ENCODE results near the gene PSMD4. TPM values are rescaled to one million over a fixed set of nuclear protein-coding genes. Genes with fewer than 3 reads are reported as not detected.

The PSMD4 gene
- total RNA-seq, 4 donors from 2014 or later, result 112 to 153 (median 120) TPM

DNA sequence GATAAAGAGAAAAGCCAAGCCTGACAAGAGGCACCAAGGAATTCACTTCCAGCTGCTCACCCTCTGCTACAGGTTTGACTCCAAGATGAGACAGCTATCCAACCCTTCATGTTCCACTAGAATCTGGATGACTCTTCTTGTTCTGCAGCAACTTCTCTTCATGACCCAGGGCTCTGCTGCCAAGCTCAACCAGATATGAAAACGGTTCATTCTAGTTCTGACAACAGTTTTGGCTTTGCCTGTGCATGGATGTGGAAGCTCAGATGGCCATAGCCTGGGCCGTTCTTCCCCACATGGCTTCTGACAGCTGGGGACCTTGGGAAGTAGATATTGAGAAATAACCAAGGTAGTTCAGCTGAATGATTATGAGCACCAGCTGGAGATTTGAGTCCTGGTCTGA, 59.0 kb downstream of the PSMD4 start:
- no peak for DNase-seq (ENCODE audit: low spot score in 2 of 2)
- WGBS, 2 donors, result 18 to 35% methylated on average over 2 of the region's 2 CpGs
- Histone ChIP-seq H3K27ac (peak overlapping the region; percentile 58 to 95 (median 84)), H3K36me3 (peaks cover 0 to 41% (median 12%) of the 10 kb centered on the region in 3 donors), H3K4me3 (no peak overlapping the region), H3K4me1 (peaks cover 13 to 79% (median 63%) of the 10 kb centered on the region in 4 donors), H3K27me3 (no peaks in the 10 kb centered on the region), H3K9me3 (no peaks in the 10 kb centered on the region)
- TF ChIP-seq POLR2A (IDR thresholded peaks at IDR 0.05) (no peak), EP300 (IDR thresholded peaks at IDR 0.05) (no peak)
- TF ChIP-seq, protein P1, sequence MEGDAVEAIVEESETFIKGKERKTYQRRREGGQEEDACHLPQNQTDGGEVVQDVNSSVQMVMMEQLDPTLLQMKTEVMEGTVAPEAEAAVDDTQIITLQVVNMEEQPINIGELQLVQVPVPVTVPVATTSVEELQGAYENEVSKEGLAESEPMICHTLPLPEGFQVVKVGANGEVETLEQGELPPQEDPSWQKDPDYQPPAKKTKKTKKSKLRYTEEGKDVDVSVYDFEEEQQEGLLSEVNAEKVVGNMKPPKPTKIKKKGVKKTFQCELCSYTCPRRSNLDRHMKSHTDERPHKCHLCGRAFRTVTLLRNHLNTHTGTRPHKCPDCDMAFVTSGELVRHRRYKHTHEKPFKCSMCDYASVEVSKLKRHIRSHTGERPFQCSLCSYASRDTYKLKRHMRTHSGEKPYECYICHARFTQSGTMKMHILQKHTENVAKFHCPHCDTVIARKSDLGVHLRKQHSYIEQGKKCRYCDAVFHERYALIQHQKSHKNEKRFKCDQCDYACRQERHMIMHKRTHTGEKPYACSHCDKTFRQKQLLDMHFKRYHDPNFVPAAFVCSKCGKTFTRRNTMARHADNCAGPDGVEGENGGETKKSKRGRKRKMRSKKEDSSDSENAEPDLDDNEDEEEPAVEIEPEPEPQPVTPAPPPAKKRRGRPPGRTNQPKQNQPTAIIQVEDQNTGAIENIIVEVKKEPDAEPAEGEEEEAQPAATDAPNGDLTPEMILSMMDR (IDR thresholded peaks at IDR 0.05), result no peak

DNA sequence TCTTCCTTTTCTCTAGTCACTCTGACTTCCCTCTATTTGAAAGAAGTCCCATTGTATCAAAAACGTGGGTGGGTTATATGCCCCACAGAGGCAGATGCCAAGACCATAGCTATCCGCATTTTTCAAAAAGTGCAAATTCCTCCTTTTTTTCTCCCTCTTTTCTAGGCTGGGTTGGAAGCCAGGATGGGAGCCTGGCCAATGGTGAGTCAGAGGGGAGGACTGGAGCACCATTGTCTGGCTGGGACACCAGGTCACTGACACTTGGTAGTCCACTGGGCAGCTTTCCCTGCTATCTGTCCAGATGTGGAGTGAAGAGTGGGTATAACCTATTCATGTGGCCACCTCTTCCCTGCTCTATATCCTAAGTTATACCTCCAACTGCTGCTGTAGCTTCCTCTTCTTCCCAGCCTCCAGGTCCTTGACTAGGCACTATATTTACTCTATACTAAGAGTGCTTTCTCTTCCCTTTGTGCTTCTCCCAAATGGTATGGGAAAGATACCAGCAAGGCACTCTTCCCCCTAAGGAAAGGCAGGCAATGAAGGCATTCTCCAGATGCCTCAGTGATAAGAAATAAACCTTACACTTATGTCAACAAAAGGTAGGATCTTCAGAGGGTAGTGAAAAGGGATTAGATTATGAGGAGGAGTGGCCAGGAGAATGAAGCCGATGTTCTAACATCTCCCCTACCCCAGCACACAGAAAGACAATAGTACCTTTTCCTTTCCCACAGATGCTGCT, 59.8 kb downstream of the PSMD4 start:
- no peak overlapping the region for H3K4me3 ChIP-seq
- H3K4me1 ChIP-seq, result peaks cover 13 to 79% (median 62%) of the 10 kb centered on the region in 4 donors
- no peaks in the 10 kb centered on the region for H3K9me3 ChIP-seq
- WGBS, 2 donors, result 29 to 39% methylated on average over 3 of the region's 3 CpGs
- DNase-seq (ENCODE audit: low spot score in 2 of 2), result peak; percentile 87 to 93
- TF ChIP-seq POLR2A (IDR thresholded peaks at IDR 0.05) (no peak), EP300 (IDR thresholded peaks at IDR 0.05) (peak; percentile 51 to 80)
- TF ChIP-seq, protein P1 (IDR thresholded peaks at IDR 0.05), result no peak
- H3K36me3 ChIP-seq, result peaks cover 0 to 39% (median 12%) of the 10 kb centered on the region in 3 donors
- H3K27ac ChIP-seq, result peak overlapping the region; percentile 58 to 95 (median 84)
- H3K27me3 ChIP-seq, result no peaks in the 10 kb centered on the region

DNA sequence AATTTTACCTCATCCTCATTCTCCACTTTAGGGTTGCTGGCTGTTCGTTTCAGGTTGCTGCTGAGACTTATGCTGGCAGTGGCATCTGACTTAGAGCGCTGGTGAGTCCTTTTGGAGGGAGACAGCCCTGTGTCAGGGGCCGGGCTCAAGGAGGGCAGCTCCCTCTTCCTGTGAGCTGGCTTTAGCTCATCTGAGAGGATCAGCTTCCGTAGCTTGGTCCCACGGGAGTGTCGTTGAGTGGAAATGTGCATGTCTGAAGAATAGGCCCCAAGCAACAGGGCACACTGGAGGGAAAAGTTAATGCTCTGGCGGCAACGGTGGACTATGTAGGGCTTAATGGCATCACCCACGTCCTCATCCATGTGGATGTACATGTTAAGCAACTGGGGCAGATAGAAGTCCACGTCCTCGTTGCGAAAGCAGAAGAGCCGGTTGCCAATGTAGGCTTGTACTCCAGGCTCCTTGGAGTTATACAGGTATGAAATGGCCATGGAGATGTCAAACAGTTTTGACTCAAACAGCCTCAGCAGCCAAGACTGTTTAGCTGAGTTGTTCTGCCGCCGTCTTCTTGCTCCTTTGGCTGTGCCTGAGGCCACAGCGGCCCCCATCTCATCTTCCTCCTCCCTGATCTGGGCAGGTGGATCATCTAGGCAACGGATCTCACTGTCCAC, 61.2 kb downstream of the PSMD4 start:
- Histone ChIP-seq H3K4me3 (no peak overlapping the region), H3K27me3 (no peaks in the 10 kb centered on the region), H3K36me3 (peaks cover 0 to 53% (median 12%) of the 10 kb centered on the region in 3 donors), H3K9me3 (no peaks in the 10 kb centered on the region), H3K27ac (peak overlapping the region in 3 of 4 donors; percentile 47 to 95 (median 90)), H3K4me1 (peaks cover 13 to 78% (median 48%) of the 10 kb centered on the region in 4 donors)
- TF ChIP-seq, protein P1 (IDR thresholded peaks at IDR 0.05), result no peak
- TF ChIP-seq POLR2A (IDR thresholded peaks at IDR 0.05) (no peak), EP300 (IDR thresholded peaks at IDR 0.05) (no peak)
- DNase-seq (ENCODE audit: low spot score in 2 of 2), result no peak
- WGBS, 2 donors, result 88 to 90% methylated on average over 17 of the region's 17 CpGs

Small RNA genes within 50 kb of the gene (small RNA-seq; reads per million reads assigned to genes)
- gene RN7SL444P, result not detected

Other genes starting within 250 kb of the PSMD4 start
- 10 to 100 TPM; 45.5 to 63.2 (median 49.5) TPM for gene MINDY1, start 247.8 kb upstream of the PSMD4 start, total RNA-seq
- 10 to 100 TPM; 22.0 to 40.4 (median 28.5) TPM for gene PRUNE1, start 246.3 kb upstream of the PSMD4 start, total RNA-seq
- gene BNIPL, start 218.1 kb upstream of the PSMD4 start, total RNA-seq, result 1 to 10 TPM in 2 of 4 donors, under 1 TPM in 1, not detected in 1; 0.22 to 2.2 (median 1.3) TPM
- 1 to 10 TPM; 5.0 to 9.6 (median 6.5) TPM for gene C1orf56, start 207.0 kb upstream of the PSMD4 start, total RNA-seq
- 10 to 100 TPM; 72.4 to 87.4 (median 80.8) TPM for gene CDC42SE1, start 195.1 kb upstream of the PSMD4 start, total RNA-seq
- gene MLLT11, start 194.3 kb upstream of the PSMD4 start, total RNA-seq, result 1 to 10 TPM; 1.2 to 2.7 (median 2.0) TPM
- gene GABPB2, start 184.0 kb upstream of the PSMD4 start, total RNA-seq, result 10 to 100 TPM; 17.4 to 43.1 (median 22.3) TPM
- gene SEMA6C, start 108.1 kb upstream of the PSMD4 start, total RNA-seq, result 10 to 100 TPM; 15.5 to 28.7 (median 18.7) TPM
- gene TNFAIP8L2, start 98.1 kb upstream of the PSMD4 start, total RNA-seq, result 10 to 100 TPM in 1 of 4 donors, 1 to 10 TPM in 3; 4.4 to 12.9 (median 8.6) TPM
- gene LYSMD1, start 88.8 kb upstream of the PSMD4 start, total RNA-seq, result 10 to 100 TPM; 10.1 to 16.5 (median 13.8) TPM
- 10 to 100 TPM; 20.5 to 42.6 (median 31.2) TPM for gene SCNM1, start 88.6 kb upstream of the PSMD4 start, total RNA-seq
- gene TMOD4, start 78.8 kb upstream of the PSMD4 start, total RNA-seq, result 1 to 10 TPM in 2 of 4 donors, not detected in 2; 1.1 to 4.8 TPM
- gene VPS72, start 64.5 kb upstream of the PSMD4 start, total RNA-seq, result 10 to 100 TPM; 24.5 to 35.5 (median 31.0) TPM
- gene PIP5K1A, start 56.2 kb upstream of the PSMD4 start, total RNA-seq, result 10 to 100 TPM; 52.6 to 89.0 (median 62.4) TPM
- gene ZNF687, start 27.6 kb downstream of the PSMD4 start, total RNA-seq, result 10 to 100 TPM; 21.1 to 35.3 (median 27.1) TPM
- gene PI4KB, start 72.7 kb downstream of the PSMD4 start, total RNA-seq, result 100 to 1,000 TPM in 1 of 4 donors, 10 to 100 TPM in 3; 69.9 to 100 (median 72.3) TPM
- 10 to 100 TPM; 17.7 to 45.0 (median 32.8) TPM for gene RFX5, start 92.5 kb downstream of the PSMD4 start, total RNA-seq
- 100 to 1,000 TPM in 3 of 4 donors, 10 to 100 TPM in 1; 65.7 to 159 (median 130) TPM for gene SELENBP1, start 118.0 kb downstream of the PSMD4 start, total RNA-seq
- gene PSMB4, start 144.8 kb downstream of the PSMD4 start, total RNA-seq, result 100 to 1,000 TPM; 219 to 267 (median 232) TPM
- 10 to 100 TPM; 67.2 to 81.0 (median 72.7) TPM for gene POGZ, start 204.8 kb downstream of the PSMD4 start, total RNA-seq